ENCODE measurements around the gene AKTIP. TPM values are rescaled to one million over a fixed set of nuclear protein-coding genes. Genes with fewer than 3 reads are reported as not detected.
A peak's percentile ranks its signal among the peaks of the same experiment; 100 is the strongest.

The AKTIP gene
- total RNA-seq, 1 experiment from 2014 or later = 26.2 TPM

GRCh38 chr16:53445534-53445933, 57.5 kb downstream of the AKTIP start:
- H3K27ac ChIP-seq (ENCODE audit: insufficient read length, low read depth, low read length) = no peak overlapping the region
- H3T11ph ChIP-seq (ENCODE audit: low read length) = no peak overlapping the region
- no peak overlapping the region for H3K4me3 Mint-ChIP-seq
- no peak overlapping the region for H3K23ac ChIP-seq (ENCODE audit: insufficient read length, low read depth, low read length)
- no peak overlapping the region for H3K18ac ChIP-seq (ENCODE audit: insufficient read length, low read depth, low read length)
- no peak overlapping the region for H3K4me2 ChIP-seq (ENCODE audit: insufficient read depth, insufficient read length, low read length)
- peak overlapping the region in 1 of 3 experiments; percentile 3; a peak in 1 of 7 replicates for H3K27ac Mint-ChIP-seq
- no peak overlapping the region for H3K14ac ChIP-seq (ENCODE audit: insufficient read depth, low read length)
- no peaks in the 10 kb centered on the region for H3K23me2 ChIP-seq (ENCODE audit: insufficient read length, low read depth, low read length, poor library complexity, severe bottlenecking)
- H2BK20ac ChIP-seq (ENCODE audit: low read depth, low read length, poor library complexity, severe bottlenecking) = no peak overlapping the region
- no peaks in the 10 kb centered on the region for H3K27me3 Mint-ChIP-seq (ENCODE audit: low read depth)
- H2AFZ ChIP-seq (ENCODE audit: low read length) = no peak overlapping the region
- H3K4me1 Mint-ChIP-seq = no peaks in the 10 kb centered on the region
- no peak overlapping the region for H3K9ac ChIP-seq (ENCODE audit: extremely low read depth, insufficient read length, low read length)
- no peaks in the 10 kb centered on the region for H3K79me2 ChIP-seq (ENCODE audit: insufficient read depth, low read length)
- no peak overlapping the region for H3K56ac ChIP-seq (ENCODE audit: insufficient read length, low read depth, low read length)
- no peak overlapping the region for H2BK120ac ChIP-seq (ENCODE audit: low read depth, low read length, poor library complexity, severe bottlenecking)
- H3K9me3 ChIP-seq (ENCODE audit: control insufficient read depth, low read depth, low read length) = no peaks in the 10 kb centered on the region
- H2BK12ac ChIP-seq (ENCODE audit: insufficient read length, low read depth, low read length) = no peak overlapping the region
- no peak overlapping the region for H2BK15ac ChIP-seq (ENCODE audit: low read depth, low read length)
- no peak overlapping the region for H4K8ac ChIP-seq (replicated peaks; ENCODE audit: insufficient read length, low read depth, low read length)
- no peak overlapping the region for H4K5ac ChIP-seq (ENCODE audit: insufficient read length, low read depth, low read length)
- no peak overlapping the region for H3K4ac ChIP-seq (ENCODE audit: low read depth, low read length)
- H4K20me1 ChIP-seq (ENCODE audit: control insufficient read depth, insufficient read depth, insufficient read length) = no peaks in the 10 kb centered on the region
- no peaks in the 10 kb centered on the region for H3K9me3 Mint-ChIP-seq
- H2AK5ac ChIP-seq (ENCODE audit: insufficient read length, low read length) = no peak overlapping the region
- H4K91ac ChIP-seq (ENCODE audit: insufficient read length, low read depth, low read length) = no peak overlapping the region
- H3K36me3 Mint-ChIP-seq (ENCODE audit: insufficient read depth in 1 of 3, low read depth in 3 of 3) = peaks cover 7 to 46% (median 46%) of the 10 kb centered on the region in 3 experiments; a peak in 6 of 7 replicates
- TF ChIP-seq CTCF (conservative IDR thresholded peaks at IDR 0.05) = no peak
- H3K79me1 ChIP-seq (ENCODE audit: insufficient read depth, low read depth, low read length, poor library complexity, severe bottlenecking) = no peaks in the 10 kb centered on the region
- no peak overlapping the region for H2BK5ac ChIP-seq (ENCODE audit: insufficient read length, low read length)
- no peak for DNase-seq
- no CpG with 5 or more reads among the region's 5 CpGs for WGBS (ENCODE audit: extremely low coverage, insufficient read length, low lambda C conversion rate)
- no peaks in the 10 kb centered on the region for H3K27me3 ChIP-seq (ENCODE audit: insufficient read depth, low read length)
- H3K4me1 ChIP-seq (ENCODE audit: insufficient read depth, low read length) = no peaks in the 10 kb centered on the region

Other genes starting within 250 kb of the AKTIP start
- gene RBL2, start 68.7 kb downstream of the AKTIP start, total RNA-seq (2021) = 17.0 and 17.3 TPM in 2 replicates
- gene RPGRIP1L, start 200.7 kb upstream of the AKTIP start, total RNA-seq (2021) = 11.7 and 12.1 TPM in 2 replicates
- gene FTO, start 200.9 kb upstream of the AKTIP start, total RNA-seq (2021) = 67.9 and 69.0 TPM in 2 replicates

Measured in H9 (cell line).